ENCODE measurements around the gene B3GAT3. TPM values are rescaled to one million over a fixed set of nuclear protein-coding genes. Genes with fewer than 3 reads are reported as not detected.
"Not testable (repeated sequence)": the region's sequence is repeated elsewhere in the genome, so short reads cannot be mapped to it uniquely, and the experiment has no call there.

The B3GAT3 gene
- total RNA-seq, 2 experiments from 2014 or later: 76.1 to 87.0 TPM

DNA sequence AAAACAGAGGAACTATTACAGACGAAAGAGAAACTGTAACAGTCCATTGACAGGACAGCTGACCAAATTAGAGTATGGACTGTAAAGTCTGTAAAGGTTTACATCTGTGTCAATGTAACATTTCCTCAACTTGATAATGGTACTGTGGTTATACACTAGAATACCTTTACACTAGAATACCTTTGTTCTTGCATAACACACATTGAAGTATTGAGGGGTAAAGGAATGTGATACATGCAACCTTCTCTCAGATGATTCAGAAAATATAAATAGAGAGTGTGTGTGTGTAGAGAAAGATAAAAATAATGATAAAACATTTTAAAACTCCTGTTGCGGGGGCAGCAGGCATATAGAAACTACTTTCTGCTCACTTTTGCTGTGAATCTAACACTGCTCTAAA lies 42.5 kb downstream of the B3GAT3 start:
- H3K36me3 Mint-ChIP-seq: peaks cover 14% of the 10 kb centered on the region
- POLR2A ChIA-PET: interaction anchor here (0.7 to 4.8 kb wide), 2 partner anchors 12 to 110 kb away, joined by 3 to 35 read pairs; partner anchors contain the start of gene TUT1

DNA sequence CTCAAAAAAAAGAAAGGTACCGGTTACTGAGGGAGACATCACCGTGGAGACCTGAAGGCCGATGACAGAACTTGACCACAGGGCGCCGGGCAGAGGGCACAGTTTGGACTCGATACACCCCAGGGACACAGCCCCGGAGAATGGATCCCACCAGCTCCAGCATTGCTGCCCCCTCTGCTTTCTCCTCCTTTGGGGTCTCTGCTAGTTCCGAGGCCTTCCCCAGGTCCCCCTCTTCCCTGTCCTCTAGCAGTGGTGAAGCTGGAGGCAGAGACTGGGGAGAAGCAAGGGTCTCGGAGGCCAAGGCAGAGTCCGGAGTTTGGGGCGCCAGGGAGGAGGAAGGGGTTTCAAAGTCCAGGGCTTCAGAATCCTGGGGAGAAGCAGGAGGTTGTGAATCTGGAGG lies 43.2 kb downstream of the B3GAT3 start:
- POLR2A ChIA-PET: interaction anchor here (4.8 kb wide), 1 partner anchor 13 kb away, joined by 35 read pairs; the partner anchor contains the start of gene TUT1
- ATAC-seq (ENCODE audit: low read depth) (no peak), DNase-seq (no peak)
- no peaks in the 10 kb centered on the region for H3K9me3 Mint-ChIP-seq
- H3K27ac Mint-ChIP-seq: no peak overlapping the region
- H3K27me3 Mint-ChIP-seq: no peaks in the 10 kb centered on the region
- peaks cover 13% of the 10 kb centered on the region for H3K4me1 Mint-ChIP-seq
- peaks cover 15% of the 10 kb centered on the region for H3K36me3 Mint-ChIP-seq
- no peak overlapping the region for H3K4me3 Mint-ChIP-seq

More for the DNA sequence above, 42.5 kb downstream of the B3GAT3 start:
- Mint-ChIP-seq H3K4me1 (peaks cover 13% of the 10 kb centered on the region), H3K4me3 (no peak overlapping the region), H3K27me3 (no peaks in the 10 kb centered on the region), H3K9me3 (no peaks in the 10 kb centered on the region), H3K27ac (no peak overlapping the region)
- no peak for DNase-seq
- no peak for ATAC-seq (ENCODE audit: low read depth)

DNA sequence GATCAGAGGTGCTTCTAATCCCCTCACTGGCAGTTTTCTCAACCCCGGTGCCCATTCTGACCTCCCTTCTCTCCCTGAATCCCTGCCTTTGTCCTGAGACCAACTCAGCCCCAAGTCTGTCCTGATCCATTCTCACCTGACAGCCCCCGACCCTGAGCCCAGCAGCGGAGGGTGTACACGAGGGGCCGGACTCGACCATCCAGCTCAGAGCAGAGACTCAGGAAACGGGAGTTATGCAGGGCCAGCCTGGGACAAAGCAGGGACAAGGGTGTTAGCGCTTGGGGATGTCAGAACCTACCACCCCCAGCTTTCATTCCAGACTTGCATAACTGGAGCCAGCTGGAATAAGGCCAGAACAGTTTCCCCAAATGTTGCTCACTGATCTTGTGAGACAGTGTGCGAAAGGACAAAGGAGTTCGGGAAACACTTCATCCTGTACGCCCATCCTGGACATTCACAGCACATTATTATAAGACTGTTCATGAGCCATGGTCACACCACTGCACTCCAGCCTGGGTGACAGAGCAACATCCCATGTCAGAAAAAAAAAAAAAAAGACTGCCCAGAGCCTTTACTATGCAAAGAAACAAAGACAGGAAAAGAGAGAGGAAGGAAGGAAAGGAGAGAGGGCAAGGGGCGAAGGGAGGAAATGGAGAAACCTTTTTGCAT lies 44.6 kb downstream of the B3GAT3 start:
- H3K4me1 Mint-ChIP-seq: peaks cover 23% of the 10 kb centered on the region
- DNase-seq (no peak), ATAC-seq (ENCODE audit: low read depth) (no peak)
- no peak overlapping the region for H3K27ac Mint-ChIP-seq
- H3K36me3 Mint-ChIP-seq: peaks cover 28% of the 10 kb centered on the region
- no peaks in the 10 kb centered on the region for H3K9me3 Mint-ChIP-seq
- POLR2A ChIA-PET: interaction anchor here (0.7 to 4.8 kb wide), 4 partner anchors 14 to 278 kb away, joined by 3 to 35 read pairs (median 4); partner anchors contain the start of genes MTA2 and TUT1
- H3K4me3 Mint-ChIP-seq: no peak overlapping the region
- H3K27me3 Mint-ChIP-seq: no peaks in the 10 kb centered on the region

DNA sequence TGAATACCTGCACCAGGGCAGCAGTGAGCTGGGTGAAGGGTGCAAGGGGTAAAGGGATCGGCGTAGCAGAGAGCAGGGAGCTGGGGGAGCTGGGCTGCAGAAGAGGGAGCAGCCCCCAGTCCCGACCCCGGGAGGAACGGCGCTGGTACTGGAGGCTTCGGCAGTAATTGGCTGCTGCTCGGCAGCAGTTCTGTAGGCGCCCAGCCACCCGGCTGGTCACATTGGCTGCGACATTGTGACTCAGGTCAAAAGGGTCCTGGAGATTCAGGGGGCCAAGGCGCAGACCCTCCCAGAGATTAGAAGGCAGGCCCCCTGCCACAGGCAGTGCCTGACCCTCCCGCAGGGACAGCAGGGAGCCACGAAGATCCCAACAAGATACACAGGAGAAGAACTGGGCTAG lies 45.9 kb downstream of the B3GAT3 start:
- ATAC-seq (ENCODE audit: low read depth) (no peak), DNase-seq (no peak)
- peak overlapping the region; percentile 99 for H3K4me3 Mint-ChIP-seq
- peaks cover 34% of the 10 kb centered on the region for H3K4me1 Mint-ChIP-seq
- H3K27ac Mint-ChIP-seq: peak overlapping the region; percentile 44
- no peaks in the 10 kb centered on the region for H3K9me3 Mint-ChIP-seq
- POLR2A ChIA-PET: interaction anchor here (0.6 to 2.3 kb wide), 4 partner anchors 9 to 151 kb away, joined by 3 to 23 read pairs (median 6); partner anchors contain the start of genes HNRNPUL2 and TUT1
- no peaks in the 10 kb centered on the region for H3K27me3 Mint-ChIP-seq
- peaks cover 37% of the 10 kb centered on the region for H3K36me3 Mint-ChIP-seq

DNA sequence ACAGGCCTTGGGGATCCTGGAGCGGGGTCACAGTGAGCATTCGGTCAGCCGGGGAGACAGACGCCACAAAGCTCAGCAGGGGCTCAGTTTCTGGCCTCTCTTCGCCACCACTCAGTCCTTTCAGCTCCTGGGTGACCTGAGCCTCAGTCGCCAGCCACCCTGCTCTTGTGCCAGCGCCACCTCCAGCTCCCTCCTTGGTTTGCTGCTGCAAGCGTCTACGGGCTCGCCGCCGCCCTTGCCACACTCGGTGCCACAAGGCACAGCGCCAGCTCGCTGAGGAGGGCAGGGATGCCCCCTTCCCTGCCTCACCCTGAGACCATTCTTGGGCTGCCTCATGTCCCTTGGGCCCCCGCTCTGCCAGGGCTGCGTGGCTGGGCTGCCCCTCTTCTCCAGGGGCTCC lies 46.6 kb downstream of the B3GAT3 start:
- Mint-ChIP-seq H3K27me3 (no peaks in the 10 kb centered on the region), H3K36me3 (peaks cover 40% of the 10 kb centered on the region), H3K4me3 (peak overlapping the region; percentile 99), H3K9me3 (no peaks in the 10 kb centered on the region), H3K27ac (peak overlapping the region; percentile 95), H3K4me1 (peaks cover 38% of the 10 kb centered on the region)
- POLR2A ChIA-PET: interaction anchor here (0.8 to 3.3 kb wide), 11 partner anchors 9 to 281 kb away, joined by 3 to 68 read pairs (median 10); partner anchors contain the start of genes B3GAT3, C11orf98, CSKMT and HNRNPUL2
- ATAC-seq (ENCODE audit: low read depth): no peak
- no peak for DNase-seq

DNA sequence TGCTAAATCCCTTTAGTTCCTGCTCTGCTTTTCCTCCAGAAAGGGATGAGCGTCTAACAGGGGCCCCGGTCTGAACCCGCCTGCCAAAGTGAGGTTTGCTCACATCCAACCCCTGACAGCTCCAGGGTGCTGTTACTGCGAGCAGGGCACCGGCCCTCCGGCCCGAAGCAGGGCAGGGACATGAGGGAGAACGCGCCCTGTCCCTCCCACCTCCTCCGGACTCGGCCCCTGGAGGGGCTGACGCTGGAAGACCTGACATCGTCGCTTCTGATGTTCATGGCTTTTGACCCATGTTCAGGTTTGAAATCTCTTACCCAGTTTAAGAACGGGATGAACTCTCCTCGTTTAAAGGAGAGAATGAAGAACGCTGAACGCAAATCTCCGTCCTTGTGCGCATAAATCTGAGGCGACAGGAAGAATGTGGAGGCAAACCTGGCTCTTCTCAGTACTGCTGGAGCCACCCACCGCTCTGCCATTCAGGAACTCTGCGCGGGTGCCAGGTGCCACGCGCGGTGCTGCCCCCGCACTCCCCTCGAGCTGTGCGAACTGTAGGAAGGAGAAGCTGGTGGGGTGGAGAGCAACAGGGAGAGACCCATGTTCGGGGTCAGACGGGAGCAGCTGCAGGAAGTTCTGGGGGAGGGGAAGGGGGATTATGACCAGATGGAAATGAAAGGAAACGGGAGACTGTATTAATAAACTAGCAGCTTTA lies 47.3 kb downstream of the B3GAT3 start:
- Mint-ChIP-seq H3K4me1 (peaks cover 41% of the 10 kb centered on the region), H3K36me3 (peaks cover 42% of the 10 kb centered on the region), H3K27me3 (no peaks in the 10 kb centered on the region), H3K27ac (peak overlapping the region; percentile 95), H3K4me3 (peak overlapping the region; percentile 99), H3K9me3 (no peaks in the 10 kb centered on the region)
- DNase-seq: peak; percentile 41
- ATAC-seq (ENCODE audit: low read depth): peak; percentile 10
- POLR2A ChIA-PET: interaction anchor here (0.7 to 3.3 kb wide), 31 partner anchors 10 to 307 kb away, joined by 3 to 68 read pairs (median 7); partner anchors contain the start of genes AHNAK, B3GAT3, C11orf98 and CSKMT

DNA sequence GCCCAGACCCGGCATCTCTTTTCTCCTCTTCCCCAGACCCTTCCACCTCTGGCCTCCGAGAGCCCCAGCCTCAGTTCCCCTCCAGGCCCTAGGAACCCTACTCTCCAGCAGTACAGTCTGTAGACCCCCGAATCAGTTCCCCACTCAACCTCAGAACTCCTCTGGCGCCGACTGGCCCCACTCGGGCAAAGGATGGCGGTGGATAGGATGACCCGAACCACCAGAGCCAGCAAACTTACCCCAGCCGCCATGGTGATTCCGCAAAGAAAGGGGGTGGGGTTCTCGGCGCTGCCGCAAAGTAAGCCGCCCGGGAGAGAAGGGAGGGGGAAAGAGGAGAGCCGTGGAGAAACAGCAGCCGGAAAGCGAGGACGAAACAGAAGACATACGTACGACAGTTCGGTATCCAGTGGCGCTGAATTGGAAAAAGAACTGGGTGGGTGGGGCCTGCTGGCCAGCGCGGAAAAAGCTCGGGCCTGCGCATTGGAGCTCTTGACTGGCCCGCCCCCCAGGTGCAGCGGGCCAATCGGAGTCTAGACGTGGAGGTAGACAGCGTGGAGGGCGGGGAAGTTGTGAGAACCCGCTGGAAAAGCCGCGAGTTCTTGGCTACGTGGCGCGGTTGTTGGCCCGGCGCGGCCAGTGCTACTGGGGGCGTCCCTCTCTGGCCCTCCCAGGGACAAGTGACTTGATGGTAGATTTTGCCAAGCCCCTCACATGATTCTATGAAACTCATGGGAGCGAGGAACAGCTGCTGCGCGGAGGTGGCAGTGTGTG lies 48.0 kb downstream of the B3GAT3 start, which contains the start of gene EEF1G:
TSS of gene EEF1G (minus strand) at position 300 of the 771 bp plus-strand sequence. CDS start at position 251, 49 bp downstream.
- Mint-ChIP-seq H3K27me3 (no peaks in the 10 kb centered on the region), H3K9me3 (no peaks in the 10 kb centered on the region), H3K4me3 (peak within 1 kb of the TSS; percentile 99), H3K4me1 (peaks cover 41% of the 10 kb centered on the region), H3K27ac (peak within 1 kb of the TSS; percentile 95), H3K36me3 (peaks cover 42% of the 10 kb centered on the region)
- DNase-seq (peak; percentile 94), ATAC-seq (ENCODE audit: low read depth) (peak; percentile 95)
- POLR2A ChIA-PET: interaction anchor here (0.6 to 3.3 kb wide), 33 partner anchors 9 to 307 kb away, joined by 3 to 68 read pairs (median 6); partner anchors contain the start of genes AHNAK, B3GAT3, C11orf98 and CSKMT

DNA sequence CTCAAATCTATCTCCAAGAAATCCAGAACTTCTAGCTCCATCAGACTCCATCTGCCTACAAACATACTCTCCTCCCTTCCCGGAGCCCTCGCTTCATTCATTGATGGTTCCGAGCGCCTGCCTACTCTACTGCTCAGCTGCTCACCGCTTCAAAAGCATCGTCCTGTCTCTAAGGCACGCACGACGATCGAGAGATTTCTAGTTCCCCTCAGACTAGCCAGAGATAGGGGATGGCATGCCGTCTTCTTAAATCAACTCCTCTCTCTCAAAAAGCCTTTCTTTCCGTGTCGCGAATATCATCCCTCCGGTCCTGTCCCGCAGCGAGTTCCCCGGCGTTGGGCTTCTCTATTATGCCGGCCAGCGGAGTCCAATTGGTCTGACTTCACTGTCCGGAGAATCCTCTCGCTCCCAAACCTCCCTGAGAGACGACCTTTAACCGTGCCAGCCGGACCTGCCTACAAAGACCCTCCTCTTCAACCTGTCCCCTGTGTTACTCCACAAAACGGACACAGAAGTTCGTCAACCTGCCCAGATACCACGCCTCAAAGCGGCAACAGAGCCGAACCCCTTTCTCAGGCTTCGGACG lies 48.7 kb downstream of the B3GAT3 start:
- POLR2A ChIA-PET: interaction anchor here (0.6 to 3.3 kb wide), 32 partner anchors 8 to 308 kb away, joined by 3 to 68 read pairs (median 6); partner anchors contain the start of genes AHNAK, B3GAT3, C11orf98 and CSKMT
- ATAC-seq (ENCODE audit: low read depth) (no peak), DNase-seq (no peak)
- Mint-ChIP-seq H3K9me3 (no peaks in the 10 kb centered on the region), H3K4me1 (peaks cover 41% of the 10 kb centered on the region), H3K4me3 (peak overlapping the region; percentile 99), H3K27me3 (no peaks in the 10 kb centered on the region), H3K36me3 (peaks cover 39% of the 10 kb centered on the region), H3K27ac (peak overlapping the region; percentile 95)

DNA sequence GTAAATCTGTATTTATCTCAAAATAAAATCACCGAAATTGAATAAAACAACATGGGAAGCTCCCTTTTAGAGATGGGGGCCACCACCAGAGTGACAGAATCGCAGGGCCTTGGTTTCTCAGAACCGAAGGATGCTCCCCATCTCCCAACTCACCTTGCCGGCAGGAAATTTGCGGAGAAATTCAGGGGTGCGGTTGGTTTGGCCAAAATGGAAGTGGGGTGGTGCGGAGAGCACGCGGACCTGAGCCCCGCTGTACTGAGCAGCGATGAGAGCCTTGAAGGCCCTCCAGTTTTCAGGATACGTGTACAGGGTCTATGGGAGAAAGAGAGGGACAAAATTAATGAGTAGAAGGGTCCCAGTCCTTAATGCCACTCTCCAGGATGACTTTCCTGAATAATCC lies 49.4 kb downstream of the B3GAT3 start:
- H3K4me3 Mint-ChIP-seq: peak overlapping the region; percentile 99
- H3K36me3 Mint-ChIP-seq: peaks cover 40% of the 10 kb centered on the region
- peak overlapping the region; percentile 95 for H3K27ac Mint-ChIP-seq
- H3K9me3 Mint-ChIP-seq: no peaks in the 10 kb centered on the region
- peaks cover 42% of the 10 kb centered on the region for H3K4me1 Mint-ChIP-seq
- ATAC-seq (ENCODE audit: low read depth): no peak
- H3K27me3 Mint-ChIP-seq: no peaks in the 10 kb centered on the region
- DNase-seq: no peak
- POLR2A ChIA-PET: interaction anchor here (0.7 to 3.3 kb wide), 6 partner anchors 15 to 178 kb away, joined by 3 to 68 read pairs (median 4); partner anchors contain the start of gene TUT1

DNA sequence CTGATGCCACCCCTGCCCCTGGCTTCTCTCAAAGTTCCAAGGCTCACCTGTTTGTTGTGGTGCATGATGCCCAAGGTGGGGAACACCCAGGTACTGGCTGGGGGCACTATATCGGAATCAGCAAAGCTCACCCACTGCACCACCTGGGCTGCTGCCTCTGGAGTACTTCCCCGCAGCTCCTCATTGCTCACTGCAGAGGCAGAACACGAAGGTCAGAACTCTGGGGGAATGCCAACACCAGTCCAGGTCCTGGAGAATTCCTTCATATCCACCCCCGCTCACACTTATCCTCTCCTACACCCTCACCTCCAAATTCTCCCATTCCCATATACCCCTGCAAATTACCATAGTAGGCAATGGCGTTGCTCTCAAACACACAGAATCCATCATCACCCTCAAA lies 50.3 kb downstream of the B3GAT3 start:
- H3K27me3 Mint-ChIP-seq; DNase-seq; H3K27ac Mint-ChIP-seq; POLR2A ChIA-PET; H3K9me3 Mint-ChIP-seq; ATAC-seq (ENCODE audit: low read depth): not testable (repeated sequence)
- H3K36me3 Mint-ChIP-seq: peaks cover 47% of the 10 kb centered on the region
- peak overlapping the region; percentile 8 for H3K4me3 Mint-ChIP-seq
- H3K4me1 Mint-ChIP-seq: peaks cover 46% of the 10 kb centered on the region

DNA sequence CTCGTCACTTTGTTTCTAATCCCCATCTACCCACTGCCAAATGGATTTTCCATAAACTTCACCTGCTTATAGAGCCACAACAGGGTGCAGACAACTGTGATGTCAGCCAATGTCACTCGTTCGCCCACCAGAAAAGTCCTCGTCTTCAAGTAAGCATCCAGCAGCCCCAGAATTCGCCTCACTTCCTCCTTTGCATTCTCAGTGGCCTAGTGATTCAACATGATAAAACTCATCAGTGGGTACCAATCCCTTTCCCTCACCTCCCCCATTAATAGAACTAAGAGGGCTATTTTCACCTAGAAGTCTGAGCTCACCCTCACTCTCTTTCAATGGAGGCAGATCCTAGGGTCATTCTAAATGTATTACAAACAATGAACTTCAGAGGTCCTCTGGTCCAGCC lies 50.9 kb downstream of the B3GAT3 start:
- POLR2A ChIA-PET: interaction anchor here (1.7 kb wide), 1 partner anchor 21 kb away, joined by 7 read pairs; the partner anchor contains the start of gene TUT1
- not testable (repeated sequence) for DNase-seq; H3K27me3 Mint-ChIP-seq; ATAC-seq (ENCODE audit: low read depth); H3K9me3 Mint-ChIP-seq
- Mint-ChIP-seq H3K27ac (peak overlapping the region; percentile 64), H3K4me1 (peaks cover 50% of the 10 kb centered on the region), H3K4me3 (peak overlapping the region; percentile 8), H3K36me3 (peaks cover 50% of the 10 kb centered on the region)

DNA sequence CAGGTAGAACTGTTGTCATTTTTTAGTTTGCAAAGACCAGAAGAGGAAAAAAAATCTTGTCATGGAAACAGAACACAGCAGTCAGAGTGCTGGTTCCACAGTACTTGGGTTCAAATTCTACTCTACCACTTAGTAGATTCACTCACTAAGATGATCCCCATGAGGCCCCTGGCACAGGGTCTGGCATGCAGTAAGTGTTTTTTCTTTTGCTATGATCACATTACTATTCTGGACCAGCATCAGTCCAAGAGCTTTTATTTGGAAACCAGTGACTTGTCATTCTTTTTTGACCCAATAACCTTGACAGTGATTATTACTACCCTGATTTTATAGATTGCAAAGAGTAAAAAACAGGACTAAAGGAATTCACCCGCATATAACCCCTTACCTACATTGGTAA lies 52.2 kb downstream of the B3GAT3 start:
- no peak overlapping the region for H3K4me3 Mint-ChIP-seq
- POLR2A ChIA-PET: interaction anchor here (1.4 to 1.7 kb wide), 4 partner anchors 11 to 286 kb away, joined by 4 to 7 read pairs (median 5); partner anchors contain the start of gene TUT1
- DNase-seq: no peak
- H3K4me1 Mint-ChIP-seq: peaks cover 47% of the 10 kb centered on the region
- no peaks in the 10 kb centered on the region for H3K9me3 Mint-ChIP-seq
- H3K27me3 Mint-ChIP-seq: no peaks in the 10 kb centered on the region
- peaks cover 51% of the 10 kb centered on the region for H3K36me3 Mint-ChIP-seq
- ATAC-seq (ENCODE audit: low read depth): no peak
- H3K27ac Mint-ChIP-seq: no peak overlapping the region

Measured in activated naive CD8-positive, alpha-beta T cell treated with anti-CD3 and anti-CD28 coated beads, Interleukin-2, amount 10 ng/mL, durations not matched to agents 7 days and 5 days (primary cell).